Osteoblast (primary cell): ENCODE measurements around the gene TMED9. TPM values are rescaled to one million over a fixed set of nuclear protein-coding genes. Genes with fewer than 3 reads are reported as not detected.
"Not testable (repeated sequence)": the region's sequence is repeated elsewhere in the genome, so short reads cannot be mapped to it uniquely, and the experiment has no call there.

Experiments
- DNase-seq: peaks from one replicate; pipeline ENCODE4 v3.0.0; 2011; ENCODE audit warnings: low spot score, mixed read lengths; ENCODE audit not compliant: insufficient read length; ENCODE audit errors: missing footprints
- H2AFZ ChIP-seq: 2 replicates; pipeline ENCODE4 v1.6.0; 2011; ENCODE audit warnings: mild to moderate bottlenecking, low read length
- H3K27ac ChIP-seq: 2 replicates; pipeline ENCODE4 v1.5.1; 2011; ENCODE audit warnings: mild to moderate bottlenecking, low read depth, low read length, moderate library complexity
- H3K27me3 ChIP-seq: 2 replicates; pipeline ENCODE4 v1.6.0; 2012; ENCODE audit warnings: mild to moderate bottlenecking, control low read depth, inconsistent platforms, low read length, moderate library complexity; ENCODE audit not compliant: insufficient read depth
- H3K36me3 ChIP-seq: 2 replicates; pipeline ENCODE4 v1.5.1; 2011; ENCODE audit warnings: mild to moderate bottlenecking, low read length, control low read depth, moderate library complexity; ENCODE audit not compliant: insufficient read depth
- H3K4me1 ChIP-seq: 2 replicates; pipeline ENCODE4 v1.5.1; 2011; ENCODE audit warnings: mild to moderate bottlenecking, low read length, control low read depth, moderate library complexity; ENCODE audit not compliant: insufficient read depth
- H3K4me2 ChIP-seq: 2 replicates; pipeline ENCODE4 v1.6.0; 2011; ENCODE audit warnings: mild to moderate bottlenecking, low read length; ENCODE audit not compliant: insufficient read depth
- H3K4me3 ChIP-seq: fragments of 200-600 bp; sonication (generic); 3 replicates; pipeline ENCODE4 v1.5.1; 2012; ENCODE audit warnings: mild to moderate bottlenecking, low read length, inconsistent platforms; ENCODE audit not compliant: insufficient read depth
- H3K79me2 ChIP-seq: 2 replicates; pipeline ENCODE4 v1.6.0; 2012; ENCODE audit warnings: mild to moderate bottlenecking, low read length, control low read depth, inconsistent platforms; ENCODE audit not compliant: insufficient read depth
- H3K9me3 ChIP-seq: 2 replicates; pipeline ENCODE4 v1.5.1; 2011; ENCODE audit warnings: low read depth, low read length, control low read depth
- H4K20me1 ChIP-seq: 2 replicates; pipeline ENCODE4 v1.6.0; 2012; ENCODE audit warnings: mild to moderate bottlenecking, low read length, control low read depth; ENCODE audit not compliant: insufficient read depth
- CTCF ChIP-seq: IDR thresholded peaks from 2 replicates; pipeline ENCODE4 v1.5.1; 2011; ENCODE audit warnings: mild to moderate bottlenecking, low read depth, low read length, moderate library complexity; ENCODE audit errors: extremely low read depth
- total RNA-seq: library from RNA; depleted of rRNA; stranded (reverse); fragments of >200 nt; gene quantifications from 2 replicates; pipeline ENCODE4 v1.2.3, GENCODE V29; 2012

TMED9 gene
- total RNA-seq, 1 donor, result 96.6 TPM

DNA sequence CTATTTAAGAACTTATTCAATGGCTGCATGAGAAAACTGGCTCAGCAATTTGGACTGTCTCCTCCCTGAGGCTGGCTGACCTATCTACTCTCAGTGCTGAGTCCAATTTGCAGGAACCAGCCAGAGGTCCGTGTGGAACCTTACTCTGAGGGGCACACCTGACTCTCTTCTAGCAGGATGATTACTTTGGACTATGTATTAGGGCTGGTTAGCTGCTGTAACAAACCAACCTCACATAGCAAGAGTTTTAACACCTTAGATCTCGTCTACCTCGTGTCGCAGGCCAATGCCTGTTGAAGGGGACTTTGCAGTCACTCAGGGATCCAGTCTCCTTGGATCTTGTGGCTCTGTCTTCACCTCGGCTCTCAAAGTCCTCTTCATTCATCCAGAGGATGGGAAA is 34.2 kb upstream of the TMED9 start:
- H3K79me2 ChIP-seq, result peaks cover 18% of the 10 kb centered on the region
- H3K4me3 ChIP-seq, result no peak overlapping the region
- no peak overlapping the region for H3K4me2 ChIP-seq
- peak; percentile 48 for DNase-seq
- H3K27me3 ChIP-seq, result peaks cover 7% of the 10 kb centered on the region
- no peaks in the 10 kb centered on the region for H3K9me3 ChIP-seq
- peaks cover 8% of the 10 kb centered on the region for H3K4me1 ChIP-seq
- H3K27ac ChIP-seq, result no peak overlapping the region
- TF ChIP-seq CTCF, result no peak
- peaks cover 8% of the 10 kb centered on the region for H4K20me1 ChIP-seq
- no peak overlapping the region for H2AFZ ChIP-seq
- no peaks in the 10 kb centered on the region for H3K36me3 ChIP-seq

DNA sequence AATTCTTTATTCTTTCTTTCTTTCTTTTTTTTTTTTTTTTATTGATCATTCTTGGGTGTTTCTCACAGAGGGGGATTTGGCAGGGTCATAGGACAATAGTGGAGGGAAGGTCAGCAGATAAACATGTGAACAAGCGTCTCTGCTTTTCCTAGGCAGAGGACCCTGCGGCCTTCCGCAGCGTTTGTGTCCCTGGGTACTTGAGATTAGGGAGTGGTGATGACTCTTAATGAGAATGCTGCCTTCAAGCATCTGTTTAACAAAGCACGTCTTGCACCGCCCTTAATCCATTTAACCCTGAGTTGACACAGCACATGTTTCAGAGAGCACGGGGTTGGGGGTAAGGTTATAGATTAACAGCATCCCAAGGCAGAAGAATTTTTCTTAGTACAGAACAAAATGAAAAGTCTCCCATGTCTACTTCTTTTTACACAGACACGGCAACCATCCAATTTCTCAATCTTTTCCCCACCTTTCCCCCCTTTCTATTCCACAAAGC is 32.5 kb upstream of the TMED9 start:
- H3K4me1 ChIP-seq, DNase-seq, H2AFZ ChIP-seq, H3K36me3 ChIP-seq, H3K27ac ChIP-seq, H3K79me2 ChIP-seq, H3K9me3 ChIP-seq, H4K20me1 ChIP-seq, H3K4me3 ChIP-seq, H3K4me2 ChIP-seq: not testable (repeated sequence)
- H3K27me3 ChIP-seq, result peaks cover 16% of the 10 kb centered on the region

DNA sequence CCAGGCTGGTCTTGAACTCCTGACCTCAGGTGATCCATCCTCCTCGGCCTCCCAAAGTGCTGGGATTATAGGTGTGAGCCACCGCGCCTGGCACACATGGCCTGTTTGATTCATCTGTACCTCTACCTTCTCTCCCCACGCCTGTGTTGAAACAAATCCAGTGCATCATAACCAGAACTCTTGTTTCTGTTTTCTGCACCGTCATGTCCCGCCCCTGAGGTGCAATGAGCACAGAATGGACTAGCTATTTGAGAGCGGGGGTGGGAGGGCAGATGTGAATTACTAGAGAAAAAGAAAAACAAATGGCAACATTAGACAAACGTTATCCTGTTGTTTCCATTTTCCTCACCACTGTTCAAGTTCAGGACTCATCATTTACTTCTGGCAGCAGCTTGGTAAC is 27.0 kb upstream of the TMED9 start:
- H3K4me1 ChIP-seq, result no peaks in the 10 kb centered on the region
- no peak for TF ChIP-seq CTCF
- H3K36me3 ChIP-seq, result no peaks in the 10 kb centered on the region

DNA sequence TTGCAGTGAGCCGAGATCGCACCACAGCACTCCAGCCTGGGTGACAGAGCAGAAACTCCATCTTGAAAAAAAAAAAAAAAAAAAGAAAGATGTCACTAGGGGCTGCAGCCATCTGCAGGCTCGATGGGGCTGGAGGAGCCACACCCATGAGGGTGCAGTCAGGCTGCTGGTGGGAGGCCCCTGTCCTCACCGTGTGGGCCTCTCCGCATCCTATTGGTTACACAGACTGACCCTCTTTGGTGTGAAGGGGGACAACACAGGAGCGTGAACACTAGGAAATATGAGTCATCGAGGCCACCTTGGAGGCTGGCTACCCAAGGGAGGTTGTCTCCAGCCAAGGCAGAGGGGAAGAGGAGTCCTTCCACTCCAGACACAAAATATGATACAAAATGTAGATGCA is 23.7 kb upstream of the TMED9 start:
- no peak for TF ChIP-seq CTCF
- Histone ChIP-seq H3K27ac (no peak overlapping the region), H4K20me1 (no peaks in the 10 kb centered on the region), H3K36me3 (no peaks in the 10 kb centered on the region), H3K27me3 (peaks cover 7% of the 10 kb centered on the region), H3K4me2 (no peak overlapping the region), H3K9me3 (no peaks in the 10 kb centered on the region), H3K4me3 (no peak overlapping the region), H3K4me1 (no peaks in the 10 kb centered on the region), H3K79me2 (no peaks in the 10 kb centered on the region), H2AFZ (no peak overlapping the region)
- DNase-seq, result no peak

More for the DNA sequence above, 27.0 kb upstream of the TMED9 start:
- H4K20me1 ChIP-seq, result no peaks in the 10 kb centered on the region
- DNase-seq, result peak; percentile 11
- no peak overlapping the region for H3K4me2 ChIP-seq
- no peaks in the 10 kb centered on the region for H3K9me3 ChIP-seq
- H3K4me3 ChIP-seq, result no peak overlapping the region
- H2AFZ ChIP-seq, result no peak overlapping the region
- no peak overlapping the region for H3K27ac ChIP-seq
- H3K27me3 ChIP-seq, result peaks cover 10% of the 10 kb centered on the region
- H3K79me2 ChIP-seq, result no peaks in the 10 kb centered on the region

GRCh38 chr5:177569894-177570293 is 22.1 kb upstream of the TMED9 start:
- Histone ChIP-seq H3K36me3 (no peaks in the 10 kb centered on the region), H3K4me1 (no peaks in the 10 kb centered on the region), H3K9me3 (no peaks in the 10 kb centered on the region), H3K27me3 (no peaks in the 10 kb centered on the region), H2AFZ (no peak overlapping the region), H3K4me2 (no peak overlapping the region), H3K4me3 (no peak overlapping the region), H4K20me1 (no peaks in the 10 kb centered on the region), H3K79me2 (no peaks in the 10 kb centered on the region), H3K27ac (no peak overlapping the region)
- TF ChIP-seq CTCF, result no peak
- no peak for DNase-seq
